Thymus (tissue), 11 donors: ENCODE results near the gene SURF2. TPM values are rescaled to one million over a fixed set of nuclear protein-coding genes. Genes with fewer than 3 reads are reported as not detected.
"Not testable (repeated sequence)": the region's sequence is repeated elsewhere in the genome, so short reads cannot be mapped to it uniquely, and the experiment has no call there.

Experiments
- DNase-seq, 9 donors: peaks; one replicate each; pipeline ENCODE4 v3.0.0-alpha.2; 2013; ENCODE audit warnings: low spot score in 9 of 9, low read depth in 6 of 9, missing footprints in 1 of 9
- H3K27ac ChIP-seq, 2 donors: one replicate each; pipeline ENCODE4 v1.5.1; 2013; ENCODE audit warnings: control low read depth in 1 of 2, low read depth in 1 of 2, low read length in 1 of 2, mild to moderate bottlenecking in 1 of 2, moderate library complexity in 1 of 2
- H3K27me3 ChIP-seq, 2 donors: one replicate each; pipeline ENCODE4 v1.5.1; 2013; ENCODE audit warnings: low read length in 1 of 2; ENCODE audit not compliant: control insufficient read depth in 2 of 2, insufficient read depth in 1 of 2
- H3K36me3 ChIP-seq, 2 donors: one replicate each; pipeline ENCODE4 v1.5.1; 2013; ENCODE audit warnings: low read length in 1 of 2, mild to moderate bottlenecking in 1 of 2, moderate library complexity in 1 of 2; ENCODE audit not compliant: control insufficient read depth in 2 of 2, insufficient read depth in 2 of 2
- H3K4me1 ChIP-seq, 2 donors: one replicate each; pipeline ENCODE4 v1.5.1; 2013; ENCODE audit warnings: low read length in 2 of 2; ENCODE audit not compliant: control insufficient read depth in 2 of 2, insufficient read depth in 2 of 2
- H3K4me3 ChIP-seq, 2 donors: one replicate each; pipeline ENCODE4 v1.5.1; 2013; ENCODE audit warnings: low read length in 2 of 2, control low read depth in 1 of 2, mild to moderate bottlenecking in 1 of 2
- H3K9me3 ChIP-seq, 2 donors: one replicate each; pipeline ENCODE4 v1.5.1; 2013; ENCODE audit warnings: low read length in 1 of 2, mild to moderate bottlenecking in 1 of 2; ENCODE audit not compliant: control insufficient read depth in 2 of 2, insufficient read depth in 1 of 2
- WGBS: extraction: QIAGEN DNeasy Blood & Tissue Kit; methylation state at CpG from one replicate; pipeline ENCODE4 v1.1.7; 2013; 5-methylcytosine and 5-hydroxymethylcytosine counted together
- polyA plus RNA-seq: library from polyadenylated mRNA; stranded (reverse); fragments of 200-250 nt; gene quantifications from one replicate; pipeline ENCODE4 v1.2.3, GENCODE V29; 2013
- total RNA-seq: library from RNA; stranded (reverse); fragments of 120-200 nt; gene quantifications from one replicate; pipeline ENCODE4 v1.2.4, GENCODE V29; 2013
- donor health status: healthy.

The SURF2 gene
- total and polyA plus RNA-seq, 2 donors = 21.9 to 34.0 TPM

- Histone ChIP-seq H3K27ac (no peak overlapping the region), H3K9me3 (no peaks in the 10 kb centered on the region), H3K4me3 (no peak overlapping the region), H3K4me1 (no peaks in the 10 kb centered on the region), H3K27me3 (no peaks in the 10 kb centered on the region), H3K36me3 (no peaks in the 10 kb centered on the region)
- no peak for DNase-seq
- 91% methylated on average over 17 of the region's 17 CpGs for WGBS
Measured at GRCh38 chr9:133384736-133385321, 28.5 kb downstream of the SURF2 start.

DNA sequence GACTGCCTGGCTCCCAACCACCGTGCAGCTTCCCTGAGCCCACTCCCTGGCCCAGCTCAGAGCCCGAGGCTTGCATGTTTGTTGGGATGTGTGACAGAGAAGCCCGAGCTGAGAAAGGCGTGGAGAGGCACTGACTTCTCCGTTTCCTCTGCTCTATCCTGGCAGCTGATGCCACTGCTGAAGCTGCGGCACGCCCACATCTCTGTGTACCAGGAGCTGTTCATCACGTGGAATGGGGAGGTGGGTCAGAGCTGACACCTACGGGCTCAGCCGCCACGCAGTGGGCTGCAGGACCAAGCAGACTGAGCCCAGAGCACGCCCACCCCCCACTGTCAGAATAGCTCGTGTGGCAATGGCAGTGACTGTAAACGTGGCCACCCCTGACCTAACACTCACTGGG lies 29.1 kb downstream of the SURF2 start:
- H3K4me3 ChIP-seq = no peak overlapping the region
- no peaks in the 10 kb centered on the region for H3K9me3 ChIP-seq
- peaks cover 0 to 1% of the 10 kb centered on the region in 2 donors for H3K4me1 ChIP-seq
- no peaks in the 10 kb centered on the region for H3K27me3 ChIP-seq
- WGBS = 96% methylated on average over 14 of the region's 14 CpGs
- no peaks in the 10 kb centered on the region for H3K36me3 ChIP-seq
- DNase-seq = no peak
- H3K27ac ChIP-seq = no peak overlapping the region

DNA sequence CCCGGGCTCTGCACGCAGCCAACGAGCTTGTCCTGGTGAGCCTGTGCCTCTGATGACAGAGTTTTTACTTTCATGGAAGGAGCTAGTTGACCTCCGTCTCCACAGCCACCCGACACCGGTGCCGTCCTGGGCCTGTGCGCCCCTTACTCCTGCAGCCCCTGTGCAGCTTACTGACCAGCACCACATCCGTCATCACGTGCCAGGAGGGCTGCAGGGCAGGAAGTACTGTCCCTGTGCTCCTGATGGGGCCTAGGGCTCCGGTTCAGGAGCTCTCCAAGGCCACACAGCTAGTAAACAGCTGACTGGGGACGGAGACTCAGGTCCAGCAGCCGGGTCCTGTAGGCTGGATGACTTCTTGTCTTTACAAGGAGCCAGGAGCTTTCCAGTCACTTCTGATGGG lies 30.0 kb downstream of the SURF2 start:
- Histone ChIP-seq H3K36me3 (no peaks in the 10 kb centered on the region), H3K27ac (no peak overlapping the region), H3K9me3 (peaks cover 0 to 4% of the 10 kb centered on the region in 2 donors), H3K4me3 (no peak overlapping the region), H3K4me1 (peaks cover 0 to 2% of the 10 kb centered on the region in 2 donors), H3K27me3 (no peaks in the 10 kb centered on the region)
- WGBS = 97% methylated on average over 13 of the region's 13 CpGs
- DNase-seq = no peak

- no peaks in the 10 kb centered on the region for H3K36me3 ChIP-seq
- H3K4me3 ChIP-seq = no peak overlapping the region
- WGBS = 93% methylated on average over 9 of the region's 9 CpGs
- H3K27ac ChIP-seq = no peak overlapping the region
- no peak for DNase-seq
- peaks cover 0 to 2% of the 10 kb centered on the region in 2 donors for H3K4me1 ChIP-seq
- H3K9me3 ChIP-seq = peaks cover 0 to 4% of the 10 kb centered on the region in 2 donors
- no peaks in the 10 kb centered on the region for H3K27me3 ChIP-seq
Measured at GRCh38 chr9:133387680-133388079, 31.3 kb downstream of the SURF2 start.

DNA sequence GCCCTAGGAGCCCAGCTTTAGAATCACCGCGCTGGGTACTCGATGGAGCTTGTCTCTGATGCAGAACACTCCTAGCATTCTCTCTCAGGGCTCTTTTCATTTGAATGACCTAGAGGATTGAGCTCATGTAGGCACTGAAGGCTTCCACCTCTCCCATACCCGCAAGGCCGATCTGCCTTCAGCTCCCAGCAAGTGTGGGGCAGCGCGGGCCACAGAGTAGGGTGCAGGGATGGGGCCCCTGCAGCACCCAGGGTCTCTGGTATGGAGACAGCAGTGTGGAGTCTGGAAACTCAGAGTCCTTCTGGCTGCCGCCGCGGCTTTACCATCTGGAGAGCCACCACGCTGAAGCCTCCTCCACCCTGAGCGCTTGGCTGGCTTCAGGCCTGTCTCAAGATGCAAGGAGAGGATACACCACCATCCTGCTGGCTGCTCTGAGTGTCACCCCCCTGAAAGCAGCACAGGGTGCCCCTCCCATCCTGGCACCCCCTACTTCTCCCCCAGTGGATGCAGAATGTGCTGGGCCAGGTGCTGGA lies 32.7 kb downstream of the SURF2 start:
- Histone ChIP-seq H3K9me3 (peaks cover 0 to 4% of the 10 kb centered on the region in 2 donors), H3K36me3 (no peaks in the 10 kb centered on the region), H3K4me1 (peaks cover 0 to 2% of the 10 kb centered on the region in 2 donors), H3K4me3 (no peak overlapping the region), H3K27ac (no peak overlapping the region), H3K27me3 (no peaks in the 10 kb centered on the region)
- WGBS = 98% methylated on average over 12 of the region's 12 CpGs
- DNase-seq = no peak

GRCh38 chr9:133389562-133389961 lies 33.2 kb downstream of the SURF2 start:
- Histone ChIP-seq H3K9me3 (peaks cover 0 to 4% of the 10 kb centered on the region in 2 donors), H3K36me3 (no peaks in the 10 kb centered on the region), H3K27me3 (peaks cover 0 to 4% of the 10 kb centered on the region in 2 donors), H3K4me1 (peaks cover 0 to 2% of the 10 kb centered on the region in 2 donors), H3K4me3 (no peak overlapping the region), H3K27ac (no peak overlapping the region)
- no peak for DNase-seq
- WGBS = 96% methylated on average over 13 of the region's 13 CpGs

- WGBS = 93% methylated on average over 7 of the region's 7 CpGs
- DNase-seq = no peak
- Histone ChIP-seq H3K36me3 (no peaks in the 10 kb centered on the region), H3K27ac (no peak overlapping the region), H3K9me3 (peaks cover 0 to 4% of the 10 kb centered on the region in 2 donors), H3K4me3 (no peak overlapping the region), H3K27me3 (peaks cover 0 to 9% of the 10 kb centered on the region in 2 donors), H3K4me1 (peaks cover 0 to 2% of the 10 kb centered on the region in 2 donors)
Measured at GRCh38 chr9:133390713-133391112, 34.4 kb downstream of the SURF2 start.

DNA sequence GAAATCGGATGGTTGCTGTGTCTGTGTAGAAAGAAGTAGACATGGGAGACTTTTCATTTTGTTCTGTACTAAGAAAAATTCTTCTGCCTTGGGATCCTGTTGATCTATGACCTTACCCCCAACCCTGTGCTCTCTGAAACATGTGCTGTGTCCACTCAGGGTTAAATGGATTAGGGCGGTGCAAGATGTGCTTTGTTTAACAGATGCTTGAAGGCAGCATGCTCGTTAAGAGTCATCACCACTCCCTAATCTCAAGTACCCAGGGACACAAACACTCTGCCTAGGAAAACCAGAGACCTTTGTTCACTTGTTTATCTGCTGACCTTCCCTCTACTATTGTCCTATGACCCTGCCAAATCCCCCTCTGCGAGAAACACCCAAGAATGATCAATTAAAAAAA lies 35.1 kb downstream of the SURF2 start:
- not testable (repeated sequence) for H3K9me3 ChIP-seq, H3K36me3 ChIP-seq, H3K27ac ChIP-seq, H3K4me3 ChIP-seq, H3K4me1 ChIP-seq, DNase-seq
- peaks cover 0 to 11% of the 10 kb centered on the region in 2 donors for H3K27me3 ChIP-seq
- WGBS = 79% methylated on average over 3 of the region's 4 CpGs

DNA sequence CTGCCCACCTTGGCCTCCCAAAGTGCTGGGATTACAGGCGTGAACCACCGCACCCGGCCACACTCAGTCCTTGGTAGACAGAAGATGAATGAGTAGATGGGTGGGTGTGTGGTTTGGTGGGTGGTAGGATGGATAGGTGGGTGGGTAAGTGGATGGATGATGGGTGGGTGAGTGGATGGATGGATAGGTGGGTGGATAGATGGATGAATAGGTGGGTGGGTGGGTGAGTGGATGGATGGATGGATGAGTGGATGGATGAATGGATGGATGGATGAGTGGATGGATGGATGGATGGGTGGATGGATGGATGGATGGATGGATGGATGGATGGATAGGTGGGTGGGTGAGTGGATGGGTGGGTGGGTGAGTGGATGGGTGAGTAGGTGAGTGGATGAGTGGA lies 36.0 kb downstream of the SURF2 start:
- 97% methylated on average over 3 of the region's 3 CpGs for WGBS
- DNase-seq, H3K9me3 ChIP-seq, H3K4me3 ChIP-seq, H3K27ac ChIP-seq, H3K4me1 ChIP-seq, H3K36me3 ChIP-seq: not testable (repeated sequence)
- peaks cover 0 to 16% of the 10 kb centered on the region in 2 donors for H3K27me3 ChIP-seq
